ENCODE measurements around the gene ERAL1. TPM values are rescaled to one million over a fixed set of nuclear protein-coding genes. Genes with fewer than 3 reads are reported as not detected.
"Not testable (repeated sequence)": the region's sequence is repeated elsewhere in the genome, so short reads cannot be mapped to it uniquely, and the experiment has no call there.

The ERAL1 gene
- total RNA-seq, 1 donor = 38.1 TPM

DNA sequence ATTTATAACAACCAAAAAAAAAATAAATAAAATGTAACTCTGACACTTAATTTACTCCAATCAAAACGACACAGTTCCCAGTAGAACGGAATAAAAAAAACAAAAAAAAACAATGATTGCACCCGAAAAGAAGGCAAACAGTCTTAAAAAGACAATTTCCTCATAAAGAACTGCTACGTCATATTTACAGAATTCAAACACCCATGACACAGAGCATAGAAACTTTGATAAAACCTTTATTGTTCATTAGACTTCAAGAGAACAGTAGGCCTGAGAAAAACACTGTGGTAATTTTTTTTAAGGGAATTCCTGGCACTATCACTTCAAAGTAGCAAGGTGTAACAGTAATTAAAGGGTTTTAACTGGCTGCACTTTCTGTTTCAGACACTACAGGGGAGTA is 38.3 kb upstream of the ERAL1 start:
- no peak for DNase-seq (ENCODE audit: low read depth)
- no peak for TF ChIP-seq CTCF (IDR thresholded peaks at IDR 0.05; ENCODE audit: insufficient read depth, low read length)

GRCh38 chr17:28818819-28819221 is 36.0 kb upstream of the ERAL1 start:
- peak; percentile 60 for DNase-seq (ENCODE audit: low read depth)
- no peak for TF ChIP-seq CTCF (IDR thresholded peaks at IDR 0.05; ENCODE audit: insufficient read depth, low read length)
- no peak overlapping the region for H3K4me3 ChIP-seq (ENCODE audit: low read depth, low read length)

More for the DNA sequence above, 38.3 kb upstream of the ERAL1 start:
- H3K4me3 ChIP-seq (ENCODE audit: low read depth, low read length) = no peak overlapping the region

DNA sequence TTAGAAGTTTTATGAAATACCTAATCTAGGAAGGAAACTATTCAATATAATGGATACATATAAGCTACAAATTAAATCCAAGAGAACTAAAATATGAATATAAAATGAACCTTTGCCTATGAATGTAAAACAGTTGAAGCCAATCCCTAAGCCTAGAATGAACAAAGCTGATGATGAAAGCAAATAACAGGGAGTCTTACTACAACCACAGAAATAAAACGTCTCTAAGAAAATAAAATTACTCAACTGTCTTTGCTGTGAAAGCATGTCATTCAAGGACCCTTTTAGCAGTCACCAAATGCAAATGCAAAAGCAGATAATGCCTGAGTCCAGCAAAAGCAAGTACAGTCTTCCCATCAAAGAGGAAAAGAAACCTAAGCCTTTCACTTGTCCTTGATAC is 35.2 kb upstream of the ERAL1 start:
- DNase-seq (ENCODE audit: low read depth) = no peak
- no peak for TF ChIP-seq CTCF (IDR thresholded peaks at IDR 0.05; ENCODE audit: insufficient read depth, low read length)
- H3K4me3 ChIP-seq (ENCODE audit: low read depth, low read length) = no peak overlapping the region

- TF ChIP-seq CTCF (IDR thresholded peaks at IDR 0.05; ENCODE audit: insufficient read depth, low read length) = no peak
Observed at GRCh38 chr17:28827672-28828071, 27.1 kb upstream of the ERAL1 start.

GRCh38 chr17:28828294-28829040 is 26.3 kb upstream of the ERAL1 start:
- TF ChIP-seq CTCF (IDR thresholded peaks at IDR 0.05; ENCODE audit: insufficient read depth, low read length) = no peak
- no peak overlapping the region for H3K4me3 ChIP-seq (ENCODE audit: low read depth, low read length)
- no peak for DNase-seq (ENCODE audit: low read depth)

More at GRCh38 chr17:28827672-28828071, 27.1 kb upstream of the ERAL1 start:
- DNase-seq (ENCODE audit: low read depth) = no peak
- no peak overlapping the region for H3K4me3 ChIP-seq (ENCODE audit: low read depth, low read length)

DNA sequence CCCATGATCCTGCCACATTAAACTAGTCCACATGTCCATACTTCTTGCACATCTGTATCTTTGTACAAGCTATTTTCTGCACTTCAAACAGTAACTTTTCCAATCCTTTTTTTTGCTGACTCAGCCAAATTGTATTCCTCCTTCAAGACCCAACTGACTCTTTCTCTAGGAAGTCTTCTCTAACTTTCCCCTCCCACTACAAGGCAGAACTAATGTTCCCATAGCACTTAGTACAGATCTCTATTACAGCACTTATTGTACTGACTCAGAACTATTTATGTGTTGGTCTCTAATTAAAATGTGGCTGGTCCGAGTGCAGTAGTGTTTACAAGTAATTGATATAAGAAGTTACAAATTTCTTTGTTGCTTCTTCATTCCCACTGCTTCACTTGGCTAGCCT is 20.4 kb upstream of the ERAL1 start:
- no peak overlapping the region for H3K4me3 ChIP-seq (ENCODE audit: low read depth, low read length)
- no peak for TF ChIP-seq CTCF (IDR thresholded peaks at IDR 0.05; ENCODE audit: insufficient read depth, low read length)
- no peak for DNase-seq (ENCODE audit: low read depth)

- H3K4me3 ChIP-seq (ENCODE audit: low read depth, low read length); DNase-seq (ENCODE audit: low read depth): not testable (repeated sequence)
Observed at GRCh38 chr17:28836541-28836940, 18.3 kb upstream of the ERAL1 start.

All from fibroblast of the aortic adventitia (primary cell).